OCI-LY1 (cell line): ENCODE measurements around the gene PDE8A.

Experiments
- H2AFZ ChIP-seq: fragments of 200-600 bp; sonication (generic), shearing (Covaris generic); 2 replicates; pipeline ENCODE4 v1.6.0; 2014; ENCODE audit warnings: antibody characterized with exemption, mild to moderate bottlenecking, low read length
- H3F3A ChIP-seq: fragments of 200-600 bp; sonication (generic), shearing (Covaris generic); 2 replicates; pipeline ENCODE4 v1.6.0; 2014; ENCODE audit warnings: mild to moderate bottlenecking, antibody characterized with exemption, low read length, moderate library complexity; ENCODE audit not compliant: insufficient read depth
- H3K27ac ChIP-seq: fragments of 200-600 bp; sonication (generic); 2 replicates; pipeline ENCODE4 v1.5.1; 2014; ENCODE audit warnings: low read length, mixed run types, mild to moderate bottlenecking, low read depth; ENCODE audit not compliant: poor library complexity, severe bottlenecking
- H3K27me3 ChIP-seq: fragments of 200-600 bp; sonication (generic); 2 replicates; pipeline ENCODE4 v1.6.0; 2014; ENCODE audit warnings: antibody characterized with exemption, mild to moderate bottlenecking, low read length, moderate library complexity; ENCODE audit not compliant: insufficient read depth
- H3K36me3 ChIP-seq: fragments of 200-600 bp; sonication (generic); 2 replicates; pipeline ENCODE4 v1.6.1; 2014; ENCODE audit warnings: mild to moderate bottlenecking, antibody characterized with exemption, low read length, moderate library complexity, mixed read lengths; ENCODE audit not compliant: insufficient read depth
- H3K4me1 ChIP-seq: fragments of 200-600 bp; sonication (generic); 2 replicates; pipeline ENCODE4 v1.5.1; 2014; ENCODE audit warnings: mild to moderate bottlenecking, low read length, moderate library complexity; ENCODE audit not compliant: insufficient read depth, severe bottlenecking
- H3K4me2 ChIP-seq: fragments of 200-600 bp; sonication (generic), shearing (Covaris generic); 2 replicates; pipeline ENCODE4 v1.6.1; 2014; ENCODE audit warnings: low read length
- H3K4me3 ChIP-seq: fragments of 200-600 bp; sonication (generic); 2 replicates; pipeline ENCODE4 v1.5.1; 2014; ENCODE audit warnings: low read length, low read depth, mild to moderate bottlenecking, mixed read lengths; ENCODE audit not compliant: poor library complexity, severe bottlenecking
- H3K79me2 ChIP-seq: fragments of 200-600 bp; shearing (Covaris generic); 2 replicates; pipeline ENCODE4 v1.6.1; 2016; ENCODE audit warnings: mixed run types, low read length, mixed read lengths; ENCODE audit not compliant: insufficient read depth
- H3K9ac ChIP-seq: fragments of 200-600 bp; sonication (generic), shearing (Covaris generic); 2 replicates; pipeline ENCODE4 v1.6.1; 2014; ENCODE audit warnings: mild to moderate bottlenecking, low read length, mixed read lengths
- H3K9me2 ChIP-seq: fragments of 200-600 bp; sonication (generic), shearing (Covaris generic); 2 replicates; pipeline ENCODE4 v1.6.1; 2014; ENCODE audit warnings: low read depth, mild to moderate bottlenecking, low read length, mixed read lengths
- H3K9me3 ChIP-seq: fragments of 200-600 bp; shearing (Covaris generic); 2 replicates; pipeline ENCODE4 v1.6.1; 2014; ENCODE audit warnings: low read length, mixed read lengths
- H4K20me1 ChIP-seq: fragments of 200-600 bp; sonication (generic), shearing (Covaris generic); 2 replicates; pipeline ENCODE4 v1.6.0; 2016; ENCODE audit warnings: mild to moderate bottlenecking, low read length; ENCODE audit not compliant: insufficient read depth
- CTCF ChIP-seq: fragments of 200-600 bp; sonication (generic), shearing (Covaris generic); IDR thresholded peaks from 2 replicates; pipeline ENCODE4 v1.5.1; 2017; ENCODE audit warnings: mild to moderate bottlenecking, antibody characterized with exemption, low read length, moderate library complexity, mixed read lengths
- EZH2 ChIP-seq: fragments of 200-600 bp; sonication (generic), shearing (Covaris generic); IDR thresholded peaks from 2 replicates; pipeline ENCODE4 v1.8.0; 2017; ENCODE audit warnings: borderline replicate concordance, mixed run types, mild to moderate bottlenecking, antibody characterized with exemption, low read length, moderate library complexity, mixed read lengths

Gene PDE8A

GRCh38 chr15:85000189-85000864 is 18.7 kb downstream of the PDE8A start:
- H3K27me3 ChIP-seq, result no peaks in the 10 kb centered on the region
- no peak overlapping the region for H3K9ac ChIP-seq
- no peaks in the 10 kb centered on the region for H3K9me2 ChIP-seq
- no peaks in the 10 kb centered on the region for H3F3A ChIP-seq
- peaks cover 10% of the 10 kb centered on the region for H3K4me1 ChIP-seq
- H4K20me1 ChIP-seq, result no peaks in the 10 kb centered on the region
- TF ChIP-seq CTCF (no peak), EZH2 (no peak)
- no peak overlapping the region for H2AFZ ChIP-seq
- no peaks in the 10 kb centered on the region for H3K9me3 ChIP-seq
- no peaks in the 10 kb centered on the region for H3K79me2 ChIP-seq
- no peak overlapping the region for H3K27ac ChIP-seq
- H3K4me2 ChIP-seq, result no peak overlapping the region
- no peak overlapping the region for H3K4me3 ChIP-seq
- H3K36me3 ChIP-seq, result no peaks in the 10 kb centered on the region

- Histone ChIP-seq H3K36me3 (no peaks in the 10 kb centered on the region), H3K79me2 (no peaks in the 10 kb centered on the region), H3K9ac (no peak overlapping the region), H4K20me1 (no peaks in the 10 kb centered on the region), H2AFZ (no peak overlapping the region), H3K4me1 (peaks cover 10% of the 10 kb centered on the region), H3K4me2 (no peak overlapping the region), H3F3A (no peaks in the 10 kb centered on the region), H3K9me3 (no peaks in the 10 kb centered on the region), H3K9me2 (no peaks in the 10 kb centered on the region), H3K4me3 (no peak overlapping the region), H3K27me3 (no peaks in the 10 kb centered on the region), H3K27ac (no peak overlapping the region)
- TF ChIP-seq EZH2 (no peak), CTCF (no peak)
Observed at GRCh38 chr15:85000937-85001336, 19.3 kb downstream of the PDE8A start.

GRCh38 chr15:85002517-85002916 is 20.9 kb downstream of the PDE8A start:
- no peak overlapping the region for H3K4me2 ChIP-seq
- H3K27ac ChIP-seq, result no peak overlapping the region
- no peak for TF ChIP-seq EZH2
- no peak for TF ChIP-seq CTCF
- no peaks in the 10 kb centered on the region for H3K9me3 ChIP-seq
- no peaks in the 10 kb centered on the region for H3K27me3 ChIP-seq
- no peaks in the 10 kb centered on the region for H3K36me3 ChIP-seq
- no peaks in the 10 kb centered on the region for H3F3A ChIP-seq
- no peak overlapping the region for H3K9ac ChIP-seq
- H3K9me2 ChIP-seq, result no peaks in the 10 kb centered on the region
- no peak overlapping the region for H3K4me3 ChIP-seq
- H3K4me1 ChIP-seq, result peaks cover 10% of the 10 kb centered on the region
- no peaks in the 10 kb centered on the region for H3K79me2 ChIP-seq
- no peak overlapping the region for H2AFZ ChIP-seq
- H4K20me1 ChIP-seq, result no peaks in the 10 kb centered on the region
